Measurements from ENCODE around the gene REEP6.

REEP6 gene

DNA sequence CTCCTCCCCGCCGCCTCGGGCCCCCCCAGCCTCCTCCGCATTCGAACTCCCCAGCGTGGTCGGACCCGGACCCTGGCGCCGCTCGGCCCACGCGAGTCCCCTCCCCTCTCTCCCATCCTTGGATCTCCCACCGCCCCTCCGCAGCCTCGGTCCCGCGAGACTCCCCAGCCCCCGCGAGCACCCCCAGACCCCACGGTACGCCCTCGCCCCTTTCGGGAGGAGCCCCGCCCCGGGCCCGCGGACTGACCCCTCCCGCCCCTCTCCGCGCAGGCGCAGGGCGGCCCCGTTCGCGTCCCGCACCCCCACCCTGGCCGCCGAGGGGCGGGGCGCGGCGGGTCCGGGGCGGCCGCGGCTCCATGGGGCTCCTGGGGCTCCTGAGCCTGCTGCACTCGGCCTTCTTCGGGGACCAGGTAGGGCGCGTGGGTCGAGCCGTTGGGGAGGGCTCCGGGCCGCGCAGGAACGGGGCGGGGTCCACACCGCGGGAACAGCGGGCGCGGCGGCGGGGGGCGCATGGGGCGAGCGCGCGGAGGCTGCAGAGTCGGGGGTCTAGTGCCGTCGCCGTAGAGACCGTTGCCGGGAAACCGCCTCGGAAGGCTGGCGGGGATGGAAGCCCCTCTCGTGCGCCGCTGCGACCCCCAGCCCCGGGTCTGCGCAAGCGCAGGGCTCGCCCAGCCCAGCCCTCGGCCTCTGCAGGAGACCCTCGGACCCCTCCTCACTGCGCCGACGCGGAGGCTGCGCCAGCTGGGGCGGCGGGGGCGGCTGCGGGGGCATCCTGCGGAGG, 44.9 kb upstream of the REEP6 start:
- peaks cover 0 to 14% (median 0%) of the 10 kb centered on the region in 3 experiments for H3K27me3 ChIP-seq (ENCODE audit: control insufficient read depth in 3 of 3, insufficient read depth in 3 of 3, low read depth in 1 of 3, low read length in 3 of 3)
- no peak overlapping the region for H3K27ac ChIP-seq (replicated peaks; ENCODE audit: low read length)
- no CpG with 5 or more reads among the region's 99 CpGs for WGBS, 2 donors (ENCODE audit: extremely low coverage in 2 of 2, insufficient read length in 2 of 2, insufficient replicate concordance in 1 of 2)
- no peak overlapping the region for H3K14ac ChIP-seq (ENCODE audit: low read length)
- H3K4me1 ChIP-seq (ENCODE audit: control insufficient read depth in 2 of 2, insufficient read depth in 1 of 2, low read depth in 1 of 2, low read length in 2 of 2): peaks cover 23 to 30% of the 10 kb centered on the region in 2 donors
- H2AFZ ChIP-seq (ENCODE audit: low read length): peak overlapping the region; percentile 98
- H2BK5ac ChIP-seq (ENCODE audit: low read length): no peak overlapping the region
- H4K91ac ChIP-seq (ENCODE audit: low read depth, low read length, poor library complexity): no peak overlapping the region
- H2BK120ac ChIP-seq (ENCODE audit: low read depth, low read length): no peak overlapping the region
- peak overlapping the region; percentile 95 for H3K4me2 ChIP-seq (ENCODE audit: insufficient read depth, low read length, poor library complexity, severe bottlenecking)
- peak; percentile 78 for DNase-seq (ENCODE audit: low spot score)
- peaks cover 16 to 22% of the 10 kb centered on the region in 2 donors for H3K36me3 ChIP-seq (replicated peaks in 1 of 2; ENCODE audit: control insufficient read depth in 2 of 2, insufficient read depth in 2 of 2, low read length in 2 of 2)
- H3K9ac ChIP-seq (ENCODE audit: low read depth, low read length, poor library complexity): peak overlapping the region; percentile 86
- H2BK15ac ChIP-seq (ENCODE audit: low read length): peak overlapping the region; percentile 69
- H3K9me3 ChIP-seq (replicated peaks in 1 of 2; ENCODE audit: control insufficient read depth in 2 of 2, insufficient read depth in 1 of 2, low read depth in 1 of 2, low read length in 2 of 2): no peaks in the 10 kb centered on the region
- H3K79me1 ChIP-seq (ENCODE audit: low read depth, low read length): peaks cover under 1% of the 10 kb centered on the region
- H3K18ac ChIP-seq (ENCODE audit: low read length): peak overlapping the region; percentile 95
- H4K8ac ChIP-seq (ENCODE audit: low read depth, low read length): no peak overlapping the region
- peak overlapping the region; percentile 11 for H3K23ac ChIP-seq (ENCODE audit: low read depth, low read length, poor library complexity)
- H2BK12ac ChIP-seq (ENCODE audit: low read length): no peak overlapping the region
- H2AK5ac ChIP-seq (ENCODE audit: low read depth, low read length): peak overlapping the region; percentile 1
- H3K4me3 ChIP-seq (ENCODE audit: low read length in 2 of 2): peak overlapping the region; percentile 60 to 81
- no peak overlapping the region for H3K4ac ChIP-seq (ENCODE audit: low read length)

DNA sequence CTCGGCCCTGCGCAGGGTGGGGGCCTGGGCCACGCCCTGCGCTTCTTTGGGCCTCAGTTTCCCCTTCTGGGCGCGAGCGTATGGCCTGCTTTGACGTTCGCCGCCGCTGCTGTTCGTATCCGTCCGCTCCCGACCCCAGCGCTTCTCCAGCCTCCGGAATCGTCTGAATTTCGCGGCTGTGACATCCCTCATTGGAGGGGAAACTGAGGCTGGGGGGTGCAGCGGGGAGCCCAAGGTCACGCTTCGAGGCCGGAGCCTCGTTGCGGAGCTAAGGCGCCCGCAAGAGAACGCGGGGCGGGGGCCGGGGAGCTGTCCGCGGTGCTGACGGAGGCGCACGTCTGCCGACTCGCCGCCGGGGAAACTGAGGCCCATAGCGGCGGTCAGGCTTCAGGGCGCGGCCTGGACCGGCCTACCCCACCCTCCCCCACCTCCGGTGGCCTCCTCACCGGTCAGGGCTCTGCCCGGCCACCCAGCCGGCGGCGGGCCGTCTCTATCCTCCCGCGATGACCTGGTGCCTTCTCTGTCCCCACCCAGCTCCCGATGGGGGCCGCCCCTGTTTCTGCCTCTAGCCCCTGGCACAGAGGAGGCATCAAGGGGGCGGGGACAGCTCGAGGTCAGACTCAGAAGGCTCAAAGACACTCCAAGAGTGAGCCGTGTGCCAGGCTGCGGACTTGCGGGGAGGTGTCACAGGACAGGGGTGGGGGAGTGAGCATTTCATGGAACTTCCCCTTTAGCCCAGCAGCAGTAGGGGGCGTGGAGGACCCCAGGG, 44.1 kb upstream of the REEP6 start:
- no peak for DNase-seq (ENCODE audit: low spot score)
- H2BK12ac ChIP-seq (ENCODE audit: low read length): no peak overlapping the region
- H3K14ac ChIP-seq (ENCODE audit: low read length): no peak overlapping the region
- H3K4me2 ChIP-seq (ENCODE audit: insufficient read depth, low read length, poor library complexity, severe bottlenecking): peak overlapping the region; percentile 95
- H3K9me3 ChIP-seq (replicated peaks in 1 of 2; ENCODE audit: control insufficient read depth in 2 of 2, insufficient read depth in 1 of 2, low read depth in 1 of 2, low read length in 2 of 2): no peaks in the 10 kb centered on the region
- no peak overlapping the region for H4K91ac ChIP-seq (ENCODE audit: low read depth, low read length, poor library complexity)
- no peak overlapping the region for H3K4ac ChIP-seq (ENCODE audit: low read length)
- H3K4me3 ChIP-seq (ENCODE audit: low read length in 2 of 2): peak overlapping the region; percentile 60 to 81
- no CpG with 5 or more reads among the region's 63 CpGs for WGBS, 2 donors (ENCODE audit: extremely low coverage in 2 of 2, insufficient read length in 2 of 2, insufficient replicate concordance in 1 of 2)
- H3K18ac ChIP-seq (ENCODE audit: low read length): peak overlapping the region; percentile 17
- no peak overlapping the region for H3K9ac ChIP-seq (ENCODE audit: low read depth, low read length, poor library complexity)
- no peak overlapping the region for H4K8ac ChIP-seq (ENCODE audit: low read depth, low read length)
- H3K79me1 ChIP-seq (ENCODE audit: low read depth, low read length): no peaks in the 10 kb centered on the region
- no peak overlapping the region for H3K27ac ChIP-seq (replicated peaks; ENCODE audit: low read length)
- H3K23ac ChIP-seq (ENCODE audit: low read depth, low read length, poor library complexity): peak overlapping the region; percentile 11
- no peak overlapping the region for H2BK5ac ChIP-seq (ENCODE audit: low read length)
- H2BK15ac ChIP-seq (ENCODE audit: low read length): no peak overlapping the region
- H3K4me1 ChIP-seq (ENCODE audit: control insufficient read depth in 2 of 2, insufficient read depth in 1 of 2, low read depth in 1 of 2, low read length in 2 of 2): peaks cover 28 to 37% of the 10 kb centered on the region in 2 donors
- H2AK5ac ChIP-seq (ENCODE audit: low read depth, low read length): no peak overlapping the region
- H3K36me3 ChIP-seq (replicated peaks in 1 of 2; ENCODE audit: control insufficient read depth in 2 of 2, insufficient read depth in 2 of 2, low read length in 2 of 2): peaks cover 8 to 14% of the 10 kb centered on the region in 2 donors
- H2AFZ ChIP-seq (ENCODE audit: low read length): peak overlapping the region; percentile 98
- no peak overlapping the region for H2BK120ac ChIP-seq (ENCODE audit: low read depth, low read length)
- H3K27me3 ChIP-seq (ENCODE audit: control insufficient read depth in 3 of 3, insufficient read depth in 3 of 3, low read depth in 1 of 3, low read length in 3 of 3): peaks cover 0 to 14% (median 0%) of the 10 kb centered on the region in 3 experiments

DNA sequence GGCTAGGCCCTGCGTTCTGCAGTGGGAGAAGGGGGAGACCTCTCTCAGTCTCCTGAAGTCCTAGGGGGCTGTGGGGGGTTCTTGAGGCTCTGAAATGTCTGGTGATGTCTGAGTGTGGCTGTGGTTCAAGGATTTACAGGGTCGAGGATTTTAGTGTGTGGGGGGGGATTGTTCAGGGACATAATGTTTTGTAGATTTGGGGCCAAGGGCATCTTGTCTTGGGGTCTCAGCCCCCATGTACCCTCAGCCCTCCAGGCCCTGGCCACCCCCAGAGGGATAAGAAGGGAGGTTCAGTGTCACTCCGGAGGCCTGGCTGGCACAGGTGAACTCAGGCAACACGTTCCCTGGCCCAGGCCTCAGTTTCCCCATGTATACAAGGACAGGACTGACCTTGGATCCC, 43.5 kb upstream of the REEP6 start:
- H3K79me1 ChIP-seq (ENCODE audit: low read depth, low read length): peaks cover 2% of the 10 kb centered on the region
- H3K14ac ChIP-seq (ENCODE audit: low read length): no peak overlapping the region
- no peak overlapping the region for H2BK12ac ChIP-seq (ENCODE audit: low read length)
- H3K9me3 ChIP-seq (replicated peaks in 1 of 2; ENCODE audit: control insufficient read depth in 2 of 2, insufficient read depth in 1 of 2, low read depth in 1 of 2, low read length in 2 of 2): no peaks in the 10 kb centered on the region
- H4K8ac ChIP-seq (ENCODE audit: low read depth, low read length): no peak overlapping the region
- DNase-seq (ENCODE audit: low spot score): no peak
- H3K27ac ChIP-seq (replicated peaks; ENCODE audit: low read length): no peak overlapping the region
- H3K27me3 ChIP-seq (ENCODE audit: control insufficient read depth in 3 of 3, insufficient read depth in 3 of 3, low read depth in 1 of 3, low read length in 3 of 3): peaks cover 0 to 14% (median 0%) of the 10 kb centered on the region in 3 experiments
- peaks cover 3 to 10% of the 10 kb centered on the region in 2 donors for H3K36me3 ChIP-seq (replicated peaks in 1 of 2; ENCODE audit: control insufficient read depth in 2 of 2, insufficient read depth in 2 of 2, low read length in 2 of 2)
- no peak overlapping the region for H3K4ac ChIP-seq (ENCODE audit: low read length)
- no peak overlapping the region for H3K18ac ChIP-seq (ENCODE audit: low read length)
- WGBS, 2 donors (ENCODE audit: extremely low coverage in 2 of 2, insufficient read length in 2 of 2, insufficient replicate concordance in 1 of 2): no CpG with 5 or more reads among the region's 4 CpGs
- H2BK15ac ChIP-seq (ENCODE audit: low read length): no peak overlapping the region
- H3K4me2 ChIP-seq (ENCODE audit: insufficient read depth, low read length, poor library complexity, severe bottlenecking): no peak overlapping the region
- no peak overlapping the region for H2AK5ac ChIP-seq (ENCODE audit: low read depth, low read length)
- no peak overlapping the region for H2BK120ac ChIP-seq (ENCODE audit: low read depth, low read length)
- H2BK5ac ChIP-seq (ENCODE audit: low read length): no peak overlapping the region
- H2AFZ ChIP-seq (ENCODE audit: low read length): no peak overlapping the region
- no peak overlapping the region for H3K23ac ChIP-seq (ENCODE audit: low read depth, low read length, poor library complexity)
- peaks cover 33 to 42% of the 10 kb centered on the region in 2 donors for H3K4me1 ChIP-seq (ENCODE audit: control insufficient read depth in 2 of 2, insufficient read depth in 1 of 2, low read depth in 1 of 2, low read length in 2 of 2)
- H3K9ac ChIP-seq (ENCODE audit: low read depth, low read length, poor library complexity): no peak overlapping the region
- no peak overlapping the region for H4K91ac ChIP-seq (ENCODE audit: low read depth, low read length, poor library complexity)
- H3K4me3 ChIP-seq (ENCODE audit: low read length in 2 of 2): peak overlapping the region in 1 of 2 donors; percentile 60

DNA sequence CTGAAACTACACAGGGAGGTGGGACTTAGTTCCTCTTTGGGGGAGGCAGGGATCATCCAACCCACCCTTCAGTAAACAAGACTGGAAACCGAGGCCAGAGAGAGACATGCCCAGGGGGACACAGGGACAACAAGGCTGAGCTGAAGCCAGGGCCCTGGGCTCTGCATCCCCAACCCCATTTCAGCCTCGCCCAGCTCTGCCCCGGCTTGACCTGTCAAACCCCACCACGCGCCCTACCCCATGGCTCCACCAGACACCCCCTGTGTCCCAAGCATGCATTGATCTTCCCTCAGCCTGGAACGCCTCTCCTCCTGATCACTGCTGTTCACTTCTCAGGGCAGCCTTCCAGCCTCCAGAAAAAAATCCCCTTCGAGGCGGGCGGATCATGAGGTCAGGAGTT, 43.0 kb upstream of the REEP6 start:
- Histone ChIP-seq H3K9ac (ENCODE audit: low read depth, low read length, poor library complexity) (no peak overlapping the region), H3K4me1 (ENCODE audit: control insufficient read depth in 2 of 2, insufficient read depth in 1 of 2, low read depth in 1 of 2, low read length in 2 of 2) (peaks cover 37 to 46% of the 10 kb centered on the region in 2 donors), H3K79me1 (ENCODE audit: low read depth, low read length) (peaks cover 6% of the 10 kb centered on the region), H3K36me3 (replicated peaks in 1 of 2; ENCODE audit: control insufficient read depth in 2 of 2, insufficient read depth in 2 of 2, low read length in 2 of 2) (peaks cover 0 to 10% of the 10 kb centered on the region in 2 donors), H2BK5ac (ENCODE audit: low read length) (no peak overlapping the region), H3K27me3 (ENCODE audit: control insufficient read depth in 3 of 3, insufficient read depth in 3 of 3, low read depth in 1 of 3, low read length in 3 of 3) (peaks cover 0 to 14% (median 0%) of the 10 kb centered on the region in 3 experiments), H2BK120ac (ENCODE audit: low read depth, low read length) (no peak overlapping the region), H2AFZ (ENCODE audit: low read length) (no peak overlapping the region), H2BK12ac (ENCODE audit: low read length) (no peak overlapping the region), H3K18ac (ENCODE audit: low read length) (no peak overlapping the region), H3K23ac (ENCODE audit: low read depth, low read length, poor library complexity) (no peak overlapping the region), H3K4me2 (ENCODE audit: insufficient read depth, low read length, poor library complexity, severe bottlenecking) (no peak overlapping the region), H3K4me3 (ENCODE audit: low read length in 2 of 2) (no peak overlapping the region), H3K9me3 (replicated peaks in 1 of 2; ENCODE audit: control insufficient read depth in 2 of 2, insufficient read depth in 1 of 2, low read depth in 1 of 2, low read length in 2 of 2) (no peaks in the 10 kb centered on the region), H4K91ac (ENCODE audit: low read depth, low read length, poor library complexity) (no peak overlapping the region), H4K8ac (ENCODE audit: low read depth, low read length) (no peak overlapping the region), H3K14ac (ENCODE audit: low read length) (no peak overlapping the region), H2AK5ac (ENCODE audit: low read depth, low read length) (peak overlapping the region; percentile 61), H3K4ac (ENCODE audit: low read length) (no peak overlapping the region), H3K27ac (replicated peaks; ENCODE audit: low read length) (no peak overlapping the region), H2BK15ac (ENCODE audit: low read length) (no peak overlapping the region)
- WGBS, 2 donors (ENCODE audit: extremely low coverage in 2 of 2, insufficient read length in 2 of 2, insufficient replicate concordance in 1 of 2): no CpG with 5 or more reads among the region's 9 CpGs
- no peak for DNase-seq (ENCODE audit: low spot score)

All from neuronal stem cell (in vitro differentiated cells).